Keratinocyte (primary cell): Measurements from ENCODE around the gene EXOC3L1. TPM values are rescaled to one million over a fixed set of nuclear protein-coding genes. Genes with fewer than 3 reads are reported as not detected.

Experiments
- DNase-seq: peaks from one replicate; pipeline ENCODE4 v3.0.0-alpha.2; 2011; ENCODE audit warnings: low read depth, missing footprints, low spot score
- FAIRE-seq: peaks from 2 replicates; lab custom pipeline; 2011; peaks lifted over from hg19 to GRCh38; lab: Jason Lieb, UNC
- H2AFZ ChIP-seq: 2 replicates; pipeline ENCODE4 v1.6.0; 2012; ENCODE audit warnings: low read length, control low read depth, inconsistent platforms; ENCODE audit not compliant: control insufficient read depth
- H3K27ac ChIP-seq: 2 replicates; pipeline ENCODE4 v1.5.1; 2011; ENCODE audit warnings: low read length; ENCODE audit not compliant: control insufficient read depth, insufficient read depth
- H3K27me3 ChIP-seq: 3 replicates; pipeline ENCODE4 v1.6.0; 2011; ENCODE audit warnings: low read length; ENCODE audit not compliant: control insufficient read depth, insufficient read depth; ENCODE audit errors: extremely low read depth
- H3K36me3 ChIP-seq, 2 experiments: 2 replicates in 1 of 2; 3 replicates in 1 of 2; pipeline ENCODE4 v1.5.1; 2011; ENCODE audit warnings: low read length in 2 of 2, mild to moderate bottlenecking in 1 of 2; ENCODE audit not compliant: control insufficient read depth in 2 of 2, insufficient read depth in 2 of 2; ENCODE audit errors: extremely low read depth in 1 of 2
- H3K4me1 ChIP-seq: 3 replicates; pipeline ENCODE4 v1.5.1; 2011; ENCODE audit warnings: low read length; ENCODE audit not compliant: control insufficient read depth, insufficient read depth; ENCODE audit errors: extremely low read depth
- H3K4me2 ChIP-seq: 3 replicates; pipeline ENCODE4 v1.6.0; 2011; ENCODE audit warnings: low read depth, low read length; ENCODE audit not compliant: control insufficient read depth, insufficient read depth; ENCODE audit errors: extremely low read depth
- H3K4me3 ChIP-seq, 3 experiments: fragments of 200-600 bp in 1 of 3; sonication (generic) in 1 of 3; 2 replicates in 2 of 3; 3 replicates in 1 of 3; pipeline ENCODE4 v1.5.1; 2011 to 2016; ENCODE audit warnings: low read length in 3 of 3, mild to moderate bottlenecking in 3 of 3, control low read depth in 2 of 3, inconsistent platforms in 1 of 3, low read depth in 1 of 3, mixed read lengths in 1 of 3, mixed run types in 1 of 3, moderate library complexity in 1 of 3; ENCODE audit not compliant: control insufficient read depth in 2 of 3, insufficient read depth in 2 of 3; ENCODE audit errors: extremely low read depth in 1 of 3
- H3K79me2 ChIP-seq: 2 replicates; pipeline ENCODE4 v1.6.0; 2012; ENCODE audit warnings: low read length; ENCODE audit not compliant: control insufficient read depth, insufficient read depth
- H3K9ac ChIP-seq: 3 replicates; pipeline ENCODE4 v1.6.0; 2011; ENCODE audit warnings: low read length; ENCODE audit not compliant: control insufficient read depth, insufficient read depth; ENCODE audit errors: extremely low read depth
- H3K9me1 ChIP-seq: 3 replicates; pipeline ENCODE4 v1.6.0; 2011; ENCODE audit warnings: low read length; ENCODE audit not compliant: control insufficient read depth, insufficient read depth; ENCODE audit errors: extremely low read depth
- H3K9me3 ChIP-seq: 2 replicates; pipeline ENCODE4 v1.5.1; 2012; ENCODE audit warnings: low read depth, low read length; ENCODE audit not compliant: control insufficient read depth
- H4K20me1 ChIP-seq: 3 replicates; pipeline ENCODE4 v1.6.0; 2011; ENCODE audit warnings: low read length; ENCODE audit not compliant: control insufficient read depth, insufficient read depth; ENCODE audit errors: extremely low read depth
- EZH2 ChIP-seq: IDR thresholded peaks from one replicate; pipeline ENCODE4 v1.6.1; 2012; ENCODE audit warnings: inconsistent platforms, mild to moderate bottlenecking, low read length, moderate library complexity
- dilution Hi-C: fragments of 300-500 bp; cut with MboI; formaldehyde crosslinking; loops from one replicate; pipeline ENCODE4 v1.7.0; 2020; ENCODE audit warnings: low sequenced_read_pairs; ENCODE audit not compliant: extremely low pct_ligation_motif_present
- polyA plus RNA-seq, 5 experiments: library from polyadenylated mRNA; depleted of rRNA in 3 of 5; stranded (reverse) in 3 of 5; stranded (forward) in 1 of 5; unstranded in 1 of 5; fragments of >200 nt; gene quantifications; 1 replicate in 1 of 5; 2 replicates in 3 of 5; 3 replicates in 1 of 5; pipeline versions ENCODE4 v1.2.1 to v1.2.3, GENCODE V29; 2011 to 2012; ENCODE audit warnings: missing spikeins in 2 of 5, low read depth in 1 of 5, low replicate concordance in 1 of 5
- TF ChIP-seq, protein P1 (sequence below), 3 experiments: IDR thresholded peaks in 1 of 3; conservative IDR thresholded peaks in 1 of 3; optimal IDR thresholded peaks in 1 of 3; 2 replicates in 2 of 3; 3 replicates in 1 of 3; pipeline versions ENCODE3 to v1.5.1; 2011; ENCODE audit warnings: low read length in 3 of 3, mild to moderate bottlenecking in 3 of 3, moderate library complexity in 2 of 3, control low read depth in 1 of 3, inconsistent platforms in 1 of 3; ENCODE audit not compliant: insufficient read depth in 2 of 3; ENCODE audit errors: extremely low read depth in 1 of 3

Gene EXOC3L1
- polyA plus RNA-seq, 1 donor (not counting 4 experiments of a cell fraction or from before 2014, with no cell fraction given): not detected

DNA sequence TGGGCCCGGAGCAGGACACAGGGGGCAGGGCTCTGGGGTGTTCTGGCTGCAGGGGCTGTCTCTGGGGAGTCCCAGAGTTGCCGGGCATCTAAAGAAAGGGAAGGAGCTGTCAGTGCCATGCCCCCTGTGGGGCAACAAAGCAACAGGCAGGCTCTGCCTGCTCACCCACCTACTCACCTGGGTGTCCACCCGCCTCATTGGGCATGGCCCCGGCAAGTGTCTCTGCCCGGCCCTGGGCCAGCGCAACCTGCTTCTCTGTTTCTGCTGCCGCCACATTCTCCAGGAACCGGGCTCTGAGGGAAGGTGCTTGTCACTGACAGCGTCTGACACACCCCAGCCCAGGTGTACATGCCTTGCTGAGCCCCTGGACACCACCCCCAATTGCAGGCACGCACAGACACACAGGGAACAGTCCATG is 44.3 kb upstream of the EXOC3L1 start:
- Histone ChIP-seq H3K9me3 (no peaks in the 10 kb centered on the region), H3K4me2 (no peak overlapping the region), H3K27me3 (no peaks in the 10 kb centered on the region), H3K36me3 (peaks cover 38 to 47% of the 10 kb centered on the region in 2 experiments), H3K9ac (no peak overlapping the region), H3K4me1 (peaks cover 11% of the 10 kb centered on the region), H3K27ac (no peak overlapping the region), H3K4me3 (no peak overlapping the region), H2AFZ (no peak overlapping the region), H4K20me1 (no peaks in the 10 kb centered on the region), H3K79me2 (peaks cover 7% of the 10 kb centered on the region), H3K9me1 (no peaks in the 10 kb centered on the region)
- dilution Hi-C loops: no loop called here
- DNase-seq (no peak), FAIRE-seq (no peak)
- TF ChIP-seq, protein P1, sequence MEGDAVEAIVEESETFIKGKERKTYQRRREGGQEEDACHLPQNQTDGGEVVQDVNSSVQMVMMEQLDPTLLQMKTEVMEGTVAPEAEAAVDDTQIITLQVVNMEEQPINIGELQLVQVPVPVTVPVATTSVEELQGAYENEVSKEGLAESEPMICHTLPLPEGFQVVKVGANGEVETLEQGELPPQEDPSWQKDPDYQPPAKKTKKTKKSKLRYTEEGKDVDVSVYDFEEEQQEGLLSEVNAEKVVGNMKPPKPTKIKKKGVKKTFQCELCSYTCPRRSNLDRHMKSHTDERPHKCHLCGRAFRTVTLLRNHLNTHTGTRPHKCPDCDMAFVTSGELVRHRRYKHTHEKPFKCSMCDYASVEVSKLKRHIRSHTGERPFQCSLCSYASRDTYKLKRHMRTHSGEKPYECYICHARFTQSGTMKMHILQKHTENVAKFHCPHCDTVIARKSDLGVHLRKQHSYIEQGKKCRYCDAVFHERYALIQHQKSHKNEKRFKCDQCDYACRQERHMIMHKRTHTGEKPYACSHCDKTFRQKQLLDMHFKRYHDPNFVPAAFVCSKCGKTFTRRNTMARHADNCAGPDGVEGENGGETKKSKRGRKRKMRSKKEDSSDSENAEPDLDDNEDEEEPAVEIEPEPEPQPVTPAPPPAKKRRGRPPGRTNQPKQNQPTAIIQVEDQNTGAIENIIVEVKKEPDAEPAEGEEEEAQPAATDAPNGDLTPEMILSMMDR (optimal IDR thresholded peaks at IDR 0.05 in 1 of 3, IDR thresholded peaks at IDR 0.05 in 1 of 3, conservative IDR thresholded peaks at IDR 0.05 in 1 of 3; ENCODE audit: extremely low read depth in 1 of 3, insufficient read depth in 2 of 3, low read length in 3 of 3): no peak

DNA sequence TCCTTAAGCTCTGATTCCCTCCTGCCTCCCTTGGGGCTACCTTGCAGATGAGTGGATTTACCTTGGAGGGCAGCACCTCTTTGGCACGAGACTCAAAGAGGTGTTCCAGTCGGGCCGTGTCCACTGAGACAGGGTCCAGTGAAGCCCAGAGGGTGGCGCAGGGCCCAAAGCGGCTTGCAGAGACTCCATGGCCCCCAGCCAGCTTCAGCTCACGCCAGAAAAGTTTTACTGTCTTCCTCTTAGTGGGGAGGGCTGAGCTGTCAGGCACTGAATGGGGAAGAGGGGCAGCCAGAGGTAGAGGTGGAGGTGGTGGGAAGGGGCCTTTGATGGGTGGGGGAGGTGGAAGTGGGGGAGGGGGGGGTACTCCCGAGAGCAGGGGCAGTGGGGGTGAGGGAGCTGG is 43.7 kb upstream of the EXOC3L1 start:
- DNase-seq (no peak), FAIRE-seq (no peak)
- Histone ChIP-seq H4K20me1 (no peaks in the 10 kb centered on the region), H3K9me3 (no peaks in the 10 kb centered on the region), H3K27me3 (no peaks in the 10 kb centered on the region), H3K4me2 (no peak overlapping the region), H3K4me1 (peaks cover 11% of the 10 kb centered on the region), H3K36me3 (peaks cover 36 to 52% of the 10 kb centered on the region in 2 experiments), H3K4me3 (no peak overlapping the region), H3K27ac (no peak overlapping the region), H3K9ac (no peak overlapping the region), H2AFZ (no peak overlapping the region), H3K9me1 (no peaks in the 10 kb centered on the region), H3K79me2 (peaks cover 5% of the 10 kb centered on the region)
- dilution Hi-C loops: no loop called here
- no peak for TF ChIP-seq EZH2
- TF ChIP-seq, protein P1 (optimal IDR thresholded peaks at IDR 0.05 in 1 of 3, IDR thresholded peaks at IDR 0.05 in 1 of 3, conservative IDR thresholded peaks at IDR 0.05 in 1 of 3; ENCODE audit: extremely low read depth in 1 of 3, insufficient read depth in 2 of 3, low read length in 3 of 3): no peak
